Smooth muscle cell (in vitro differentiated cells): ENCODE results near the gene PCDHGB6. TPM values are rescaled to one million over a fixed set of nuclear protein-coding genes. Genes with fewer than 3 reads are reported as not detected.
A peak's percentile ranks its signal among the peaks of the same experiment; 100 is the strongest.
"Not testable (repeated sequence)": the region's sequence is repeated elsewhere in the genome, so short reads cannot be mapped to it uniquely, and the experiment has no call there.

ENCODE experiments used
- DNase-seq: peaks from one replicate; lab custom pipeline; 2025; ENCODE audit not compliant: unreplicated experiment; lab: John Stamatoyannopoulos, UW
- H2AFZ ChIP-seq: fragments of 200-600 bp; sonication (generic); 2 replicates; pipeline ENCODE4 v1.6.0; 2016; ENCODE audit warnings: antibody characterized with exemption, low read depth, mild to moderate bottlenecking
- H3F3A ChIP-seq: fragments of 200-600 bp; sonication (generic); 2 replicates; pipeline ENCODE4 v1.6.0; 2017; ENCODE audit warnings: antibody characterized with exemption, low read depth
- H3K27ac ChIP-seq: fragments of 200-600 bp; sonication (generic); 2 replicates; pipeline ENCODE4 v1.5.1; 2016; ENCODE audit warnings: low read depth, mild to moderate bottlenecking
- H3K27me3 ChIP-seq: fragments of 200-600 bp; sonication (generic); 2 replicates; pipeline ENCODE4 v1.6.1; 2016; ENCODE audit warnings: low read depth, mild to moderate bottlenecking
- H3K36me3 ChIP-seq: fragments of 200-600 bp; sonication (generic); 2 replicates; pipeline ENCODE4 v1.5.1; 2016; ENCODE audit warnings: low read depth
- H3K4me1 ChIP-seq: fragments of 200-600 bp; sonication (generic); 2 replicates; pipeline ENCODE4 v1.5.1; 2016; ENCODE audit warnings: low read depth
- H3K4me2 ChIP-seq: fragments of 200-600 bp; sonication (generic); 2 replicates; pipeline ENCODE4 v1.6.0; 2016; ENCODE audit warnings: mild to moderate bottlenecking
- H3K4me3 ChIP-seq: fragments of 200-600 bp; sonication (generic); 2 replicates; pipeline ENCODE4 v1.5.1; 2016; ENCODE audit warnings: mild to moderate bottlenecking
- H3K79me2 ChIP-seq: fragments of 200-600 bp; sonication (generic); 2 replicates; pipeline ENCODE4 v1.6.0; 2016; ENCODE audit warnings: low read depth, mild to moderate bottlenecking
- H3K9ac ChIP-seq: fragments of 200-600 bp; sonication (generic); 2 replicates; pipeline ENCODE4 v1.6.0; 2016; ENCODE audit warnings: low read depth
- H3K9me3 ChIP-seq: fragments of 200-600 bp; sonication (generic); replicated peaks from 2 replicates; pipeline ENCODE4 v1.5.1; 2016; ENCODE audit warnings: low read depth
- H4K20me1 ChIP-seq: fragments of 200-600 bp; sonication (generic); 2 replicates; pipeline ENCODE4 v1.6.0; 2016; ENCODE audit warnings: low read depth
- CTCF ChIP-seq: fragments of 200-600 bp; sonication (generic); IDR thresholded peaks from 2 replicates; pipeline ENCODE4 v1.5.1; 2017; ENCODE audit warnings: borderline replicate concordance, mild to moderate bottlenecking, antibody characterized with exemption; ENCODE audit not compliant: insufficient read depth, poor library complexity, severe bottlenecking
- WGBS: methylation state at CpG from one replicate; pipeline ENCODE4 v1.1.7; 2016; ENCODE audit warnings: low lambda C conversion rate; 5-methylcytosine and 5-hydroxymethylcytosine counted together
- polyA plus RNA-seq: library from polyadenylated mRNA; unstranded; fragments of >200 nt; fragmentation: Nextera tagmentation; extraction: Ambion mirVana; gene quantifications from 2 replicates; pipeline ENCODE4 v1.2.1, GENCODE V29; 2016
- total RNA-seq: library from RNA; depleted of rRNA; stranded (reverse); fragments of >200 nt; gene quantifications from 2 replicates; pipeline ENCODE4 v1.2.3, GENCODE V29; 2014

Gene PCDHGB6
- 12.4 and 17.1 TPM in 2 replicates for total RNA-seq
- 9.7 and 12.3 TPM in 2 replicates for polyA plus RNA-seq

- H3K36me3 ChIP-seq, H4K20me1 ChIP-seq, H3K79me2 ChIP-seq, H3K4me1 ChIP-seq, H3K27me3 ChIP-seq, DNase-seq, H3F3A ChIP-seq, H3K27ac ChIP-seq, H3K9me3 ChIP-seq: not testable (repeated sequence)
- TF ChIP-seq CTCF, result peak; percentile 73
- WGBS, result 9% methylated on average over 51 of the region's 51 CpGs
- peak within 1 kb of the TSS; percentile 78 for H2AFZ ChIP-seq
- peak within 1 kb of the TSS; percentile 64 for H3K4me3 ChIP-seq
- H3K4me2 ChIP-seq, result peak within 1 kb of the TSS; percentile 81
- H3K9ac ChIP-seq, result peak within 1 kb of the TSS; percentile 28
Observed at GRCh38 chr5:141407790-141408505, at the start of gene PCDHGB6. TSS of gene PCDHGB6 (plus strand) at chr5:141408021. CDS start at chr5:141408203, 182 bp downstream.

- Histone ChIP-seq H3K79me2 (no peaks in the 10 kb centered on the region), H3K36me3 (no peaks in the 10 kb centered on the region), H3F3A (no peaks in the 10 kb centered on the region), H2AFZ (no peak within 1 kb of the TSS), H3K4me3 (no peak within 1 kb of the TSS), H3K9me3 (peaks cover 6% of the 10 kb centered on the region), H3K4me2 (no peak within 1 kb of the TSS), H4K20me1 (no peaks in the 10 kb centered on the region), H3K4me1 (no peaks in the 10 kb centered on the region), H3K9ac (no peak within 1 kb of the TSS), H3K27ac (no peak within 1 kb of the TSS), H3K27me3 (no peaks in the 10 kb centered on the region)
- peak; percentile 4 for TF ChIP-seq CTCF
- 82% methylated on average over 24 of the region's 24 CpGs for WGBS
- no peak for DNase-seq
Observed at GRCh38 chr5:141359790-141360426, 47.9 kb upstream of the PCDHGB6 start, which contains the start of gene PCDHGB2. TSS of gene PCDHGB2 (plus strand) at chr5:141359994. CDS start at chr5:141360136, 142 bp downstream.

- Histone ChIP-seq H2AFZ (no peak overlapping the region), H3K27ac (no peak overlapping the region), H3K9me3 (peaks cover 6% of the 10 kb centered on the region), H3K4me1 (no peaks in the 10 kb centered on the region), H4K20me1 (no peaks in the 10 kb centered on the region), H3K4me2 (no peak overlapping the region), H3K9ac (no peak overlapping the region), H3K27me3 (no peaks in the 10 kb centered on the region), H3K79me2 (no peaks in the 10 kb centered on the region), H3F3A (no peaks in the 10 kb centered on the region), H3K4me3 (no peak overlapping the region), H3K36me3 (no peaks in the 10 kb centered on the region)
- no peak for DNase-seq
- TF ChIP-seq CTCF, result no peak
- 95% methylated on average over 15 of the region's 15 CpGs for WGBS
Observed at GRCh38 chr5:141360685-141361084, 47.1 kb upstream of the PCDHGB6 start.
